MM.1S (cell line): ENCODE data around the gene DECR2.

Source experiments
- EZH2 ChIP-seq: fragments of 300-600 bp; sonication (generic); optimal IDR thresholded peaks from 2 replicates; pipeline ENCODE3; 2017; ENCODE audit warnings: low read depth, mild to moderate bottlenecking, antibody characterized with exemption, low read length, mixed read lengths
- TF ChIP-seq, protein P1 (sequence below): fragments of 300-600 bp; sonication (generic); IDR thresholded peaks from 2 replicates; pipeline ENCODE4 v1.5.1; 2016; ENCODE audit warnings: antibody characterized with exemption, low read length, mixed read lengths

GRCh38 chr16:361341-361871, 40.3 kb upstream of the DECR2 start:
- TF ChIP-seq, protein P1, sequence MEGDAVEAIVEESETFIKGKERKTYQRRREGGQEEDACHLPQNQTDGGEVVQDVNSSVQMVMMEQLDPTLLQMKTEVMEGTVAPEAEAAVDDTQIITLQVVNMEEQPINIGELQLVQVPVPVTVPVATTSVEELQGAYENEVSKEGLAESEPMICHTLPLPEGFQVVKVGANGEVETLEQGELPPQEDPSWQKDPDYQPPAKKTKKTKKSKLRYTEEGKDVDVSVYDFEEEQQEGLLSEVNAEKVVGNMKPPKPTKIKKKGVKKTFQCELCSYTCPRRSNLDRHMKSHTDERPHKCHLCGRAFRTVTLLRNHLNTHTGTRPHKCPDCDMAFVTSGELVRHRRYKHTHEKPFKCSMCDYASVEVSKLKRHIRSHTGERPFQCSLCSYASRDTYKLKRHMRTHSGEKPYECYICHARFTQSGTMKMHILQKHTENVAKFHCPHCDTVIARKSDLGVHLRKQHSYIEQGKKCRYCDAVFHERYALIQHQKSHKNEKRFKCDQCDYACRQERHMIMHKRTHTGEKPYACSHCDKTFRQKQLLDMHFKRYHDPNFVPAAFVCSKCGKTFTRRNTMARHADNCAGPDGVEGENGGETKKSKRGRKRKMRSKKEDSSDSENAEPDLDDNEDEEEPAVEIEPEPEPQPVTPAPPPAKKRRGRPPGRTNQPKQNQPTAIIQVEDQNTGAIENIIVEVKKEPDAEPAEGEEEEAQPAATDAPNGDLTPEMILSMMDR: no peak
- no peak for TF ChIP-seq EZH2
